Activated T-cell treated with anti-CD3 and anti-CD28 coated beads, Interleukin-2, amount 50 U/mL, for 24 hours (primary cell): ENCODE data around the gene KHDC4.

Experiments used
- DNase-seq: peaks from one replicate; pipeline ENCODE4 v3.0.0-alpha.2; 2020
- H3K27ac Mint-ChIP-seq: 2 replicates; pipeline ENCODE4 v1.8.0; 2020; ENCODE audit warnings: mild to moderate bottlenecking, mixed read lengths
- H3K27me3 Mint-ChIP-seq: 2 replicates; pipeline ENCODE4 v1.8.0; 2020; ENCODE audit warnings: mixed read lengths
- H3K36me3 Mint-ChIP-seq: 2 replicates; pipeline ENCODE4 v1.8.0; 2020; ENCODE audit warnings: low read depth, mixed read lengths
- H3K4me1 Mint-ChIP-seq: 2 replicates; pipeline ENCODE4 v1.8.0; 2020; ENCODE audit warnings: low read depth, mixed read lengths
- H3K4me3 Mint-ChIP-seq: 2 replicates; pipeline ENCODE4 v1.8.0; 2020; ENCODE audit warnings: mild to moderate bottlenecking, moderate library complexity, mixed read lengths
- H3K9me3 Mint-ChIP-seq: 2 replicates; pipeline ENCODE4 v1.8.0; 2020; ENCODE audit warnings: mixed read lengths

Gene KHDC4

DNA sequence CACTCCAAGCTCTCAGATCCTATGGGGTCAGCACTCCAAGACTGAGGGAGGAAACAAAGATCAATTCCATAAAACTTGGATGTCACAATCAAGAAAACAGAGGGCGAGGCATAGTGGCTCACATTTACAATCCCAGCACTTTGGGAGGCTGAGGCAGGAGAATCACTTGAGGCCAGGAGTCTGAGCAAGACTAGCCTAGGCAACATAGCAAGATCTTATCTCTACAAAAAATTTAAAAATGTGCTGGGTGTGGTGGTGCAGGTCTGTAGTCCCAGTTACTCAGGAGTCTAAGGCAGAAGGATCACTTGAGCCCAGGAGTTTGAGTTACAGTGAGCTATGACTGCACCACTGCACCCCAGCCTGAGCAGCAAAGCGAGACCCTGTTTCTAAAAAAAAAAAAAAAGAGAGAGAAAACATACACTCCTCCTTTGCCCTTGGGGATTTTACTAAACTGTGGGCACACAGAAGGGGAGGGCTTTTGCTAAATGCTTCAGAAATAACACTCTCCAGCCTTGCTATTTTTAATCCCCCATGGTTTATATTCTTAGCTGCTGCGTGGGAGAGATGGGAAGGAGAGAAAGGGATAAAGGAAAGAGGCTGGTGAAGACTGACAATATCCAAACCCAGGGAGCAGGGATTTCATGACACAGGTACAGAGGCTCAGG, 26.0 kb upstream of the KHDC4 start:
- no peak overlapping the region for H3K4me3 Mint-ChIP-seq
- H3K9me3 Mint-ChIP-seq = no peaks in the 10 kb centered on the region
- peaks cover 10% of the 10 kb centered on the region for H3K4me1 Mint-ChIP-seq
- no peaks in the 10 kb centered on the region for H3K27me3 Mint-ChIP-seq
- peak overlapping the region; percentile 83 for H3K27ac Mint-ChIP-seq
- no peak for DNase-seq
- peaks cover 86% of the 10 kb centered on the region for H3K36me3 Mint-ChIP-seq

- no peak for DNase-seq
- H3K27me3 Mint-ChIP-seq = no peaks in the 10 kb centered on the region
- H3K4me1 Mint-ChIP-seq = peaks cover 7% of the 10 kb centered on the region
- peaks cover 95% of the 10 kb centered on the region for H3K36me3 Mint-ChIP-seq
- no peaks in the 10 kb centered on the region for H3K9me3 Mint-ChIP-seq
- peak overlapping the region; percentile 70 for H3K27ac Mint-ChIP-seq
- no peak overlapping the region for H3K4me3 Mint-ChIP-seq
Measured at GRCh38 chr1:155957411-155957915, 23.2 kb upstream of the KHDC4 start.

DNA sequence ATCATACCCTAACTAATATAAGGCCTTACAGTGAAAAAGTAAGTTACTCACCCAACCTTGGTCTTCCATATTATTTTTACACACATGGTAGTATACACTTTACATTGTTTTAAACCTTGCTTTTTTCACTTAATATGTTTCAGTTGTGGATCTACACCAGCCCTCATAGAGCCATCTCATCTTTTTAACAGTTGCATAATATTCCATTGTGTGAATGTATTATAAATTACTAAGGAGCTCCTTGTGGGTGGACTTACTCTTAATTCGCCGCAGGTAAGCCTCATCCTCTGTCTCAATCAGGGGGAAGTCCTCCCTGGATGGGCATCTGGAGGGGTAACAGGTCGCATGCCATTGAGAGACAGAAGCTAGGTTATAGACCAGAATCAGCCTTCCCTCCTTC, 20.4 kb upstream of the KHDC4 start:
- H3K4me3 Mint-ChIP-seq = no peak overlapping the region
- H3K36me3 Mint-ChIP-seq = peaks cover 91% of the 10 kb centered on the region
- H3K27me3 Mint-ChIP-seq = no peaks in the 10 kb centered on the region
- H3K27ac Mint-ChIP-seq = peak overlapping the region; percentile 68
- H3K4me1 Mint-ChIP-seq = no peaks in the 10 kb centered on the region
- no peak for DNase-seq
- no peaks in the 10 kb centered on the region for H3K9me3 Mint-ChIP-seq

DNA sequence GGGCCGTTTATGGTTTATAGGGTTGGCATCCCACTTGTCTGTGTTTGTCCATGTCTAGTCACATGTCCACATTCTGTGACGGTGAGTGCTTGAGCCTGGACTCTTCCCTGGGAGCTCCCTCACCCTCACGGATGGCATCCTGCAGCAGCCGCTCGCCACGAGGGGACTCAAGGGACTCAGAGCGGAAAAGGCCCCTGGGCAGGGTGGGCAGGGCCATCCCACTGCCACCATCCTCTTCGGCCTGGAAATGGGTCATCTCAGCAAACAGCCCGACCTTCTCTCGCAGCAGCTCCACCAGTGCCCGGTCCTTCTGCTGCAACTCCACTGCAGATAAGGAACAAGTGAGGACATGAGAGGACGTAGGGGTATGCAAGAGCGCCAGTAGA, 18.3 kb upstream of the KHDC4 start:
- no peak for DNase-seq
- Mint-ChIP-seq H3K27ac (peak overlapping the region; percentile 80), H3K36me3 (peaks cover 90% of the 10 kb centered on the region), H3K4me3 (no peak overlapping the region), H3K27me3 (no peaks in the 10 kb centered on the region), H3K9me3 (no peaks in the 10 kb centered on the region), H3K4me1 (peaks cover 8% of the 10 kb centered on the region)

DNA sequence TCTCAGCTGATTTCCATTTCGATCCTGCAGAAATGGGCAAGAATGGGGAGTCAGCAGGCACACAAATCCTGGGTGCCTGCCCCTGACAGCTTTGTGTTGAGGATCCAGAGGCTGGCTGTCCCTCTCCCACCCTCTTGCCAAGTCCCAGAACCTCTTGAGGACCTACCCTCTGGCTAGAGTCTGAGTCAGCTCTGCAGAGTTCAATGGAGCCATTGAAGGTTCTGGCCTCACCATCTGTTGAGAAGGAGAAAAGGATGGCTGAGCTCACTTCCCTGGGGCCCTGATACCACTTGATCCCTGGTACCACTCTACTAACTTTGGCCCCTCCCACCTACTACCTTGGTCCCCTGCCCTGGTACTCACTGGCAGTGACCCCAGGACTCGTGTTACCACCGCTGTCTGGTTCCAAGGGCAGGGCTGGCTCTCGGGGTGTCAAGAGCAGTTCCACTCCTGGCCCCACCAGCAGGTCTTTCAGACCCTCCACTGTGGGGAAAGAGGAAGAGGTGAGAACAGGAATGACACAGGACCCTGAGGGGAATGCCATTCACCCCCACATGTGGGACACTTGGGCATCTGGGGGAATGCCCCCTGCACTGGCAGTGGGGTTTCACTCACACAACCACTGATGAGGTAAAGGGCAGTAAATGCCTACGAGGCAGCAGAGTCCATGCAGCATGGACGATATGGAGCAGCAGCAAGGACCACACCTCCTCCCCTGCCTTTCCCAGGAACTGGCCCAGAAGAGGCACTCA, 17.7 kb upstream of the KHDC4 start:
- Mint-ChIP-seq H3K4me1 (peaks cover 13% of the 10 kb centered on the region), H3K27me3 (no peaks in the 10 kb centered on the region), H3K4me3 (no peak overlapping the region), H3K27ac (peak overlapping the region; percentile 80), H3K9me3 (no peaks in the 10 kb centered on the region), H3K36me3 (peaks cover 90% of the 10 kb centered on the region)
- no peak for DNase-seq

GRCh38 chr1:155950829-155951228, 16.6 kb upstream of the KHDC4 start:
- Mint-ChIP-seq H3K9me3 (no peaks in the 10 kb centered on the region), H3K4me3 (no peak overlapping the region), H3K27me3 (no peaks in the 10 kb centered on the region), H3K27ac (no peak overlapping the region), H3K36me3 (peaks cover 90% of the 10 kb centered on the region), H3K4me1 (peaks cover 24% of the 10 kb centered on the region)
- DNase-seq = no peak

DNA sequence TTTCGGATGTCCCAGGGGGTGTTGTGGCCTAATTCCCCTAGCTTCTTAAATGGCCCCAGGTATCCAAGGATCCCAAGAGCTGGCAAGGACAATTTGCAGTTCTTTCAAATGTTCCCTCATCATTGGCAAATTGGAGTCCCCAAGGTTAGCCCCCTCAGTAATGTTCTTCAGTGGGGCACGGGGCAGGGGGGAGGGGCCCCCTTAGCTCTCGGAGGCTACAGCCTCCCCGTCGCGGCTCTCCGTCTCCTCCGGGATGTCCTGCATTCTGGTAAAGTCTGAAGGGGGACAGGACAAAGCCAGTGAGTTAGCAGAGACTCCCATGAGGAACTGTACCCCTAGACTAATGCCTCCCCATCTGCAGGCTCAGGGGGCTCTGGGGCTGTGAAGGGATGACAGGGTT, 13.5 kb upstream of the KHDC4 start:
- no peak for DNase-seq
- Mint-ChIP-seq H3K4me3 (no peak overlapping the region), H3K4me1 (peaks cover 46% of the 10 kb centered on the region), H3K27ac (peak overlapping the region; percentile 95), H3K27me3 (no peaks in the 10 kb centered on the region), H3K9me3 (no peaks in the 10 kb centered on the region), H3K36me3 (peaks cover 80% of the 10 kb centered on the region)

DNA sequence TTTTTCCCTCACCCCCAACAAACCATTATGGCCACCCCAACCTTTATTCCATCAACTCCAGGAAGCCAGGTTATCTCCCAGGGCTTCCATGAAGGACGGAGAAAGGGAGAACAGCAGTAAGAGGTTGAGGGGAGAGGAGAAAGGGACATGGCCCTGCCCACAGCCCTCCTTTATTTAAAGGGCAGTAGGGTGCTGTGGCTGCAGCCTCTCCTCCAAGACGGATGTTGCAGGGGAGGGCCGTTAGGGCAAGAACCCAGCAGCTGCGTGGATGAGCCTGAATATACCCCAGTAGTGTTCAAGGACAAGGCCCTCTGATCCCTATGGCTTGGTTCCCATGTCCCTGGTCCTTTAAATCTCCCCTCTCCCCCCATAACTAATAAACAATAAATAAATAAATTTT, 13.1 kb upstream of the KHDC4 start:
- Mint-ChIP-seq H3K4me1 (peaks cover 50% of the 10 kb centered on the region), H3K36me3 (peaks cover 75% of the 10 kb centered on the region)

GRCh38 chr1:155946633-155947219, 12.5 kb upstream of the KHDC4 start:
- Mint-ChIP-seq H3K36me3 (peaks cover 69% of the 10 kb centered on the region), H3K4me1 (peaks cover 55% of the 10 kb centered on the region)
- no peak for DNase-seq

More for the DNA sequence above, 13.1 kb upstream of the KHDC4 start:
- Mint-ChIP-seq H3K9me3 (no peaks in the 10 kb centered on the region), H3K27ac (peak overlapping the region; percentile 95), H3K27me3 (no peaks in the 10 kb centered on the region), H3K4me3 (peak overlapping the region; percentile 72)
- DNase-seq = no peak

DNA sequence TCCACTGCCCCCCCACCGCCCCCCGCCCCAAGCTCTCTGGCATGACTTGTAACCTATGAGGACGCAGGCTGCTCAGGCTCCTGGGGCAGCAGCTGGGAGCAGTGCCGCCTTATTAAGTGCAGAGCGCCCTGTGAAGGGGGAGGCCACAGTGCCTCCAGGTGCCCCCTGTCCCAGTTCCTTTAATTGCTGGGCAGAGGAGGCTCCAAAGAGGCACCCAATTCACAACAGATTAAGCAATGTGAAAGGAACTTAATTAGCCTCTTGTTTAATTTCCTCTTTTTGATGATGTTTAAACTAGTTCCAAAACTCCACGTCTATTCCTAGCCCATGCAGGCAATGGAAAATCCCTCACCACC, 10.2 kb upstream of the KHDC4 start:
- Mint-ChIP-seq H3K4me3 (no peak overlapping the region), H3K9me3 (no peaks in the 10 kb centered on the region), H3K27me3 (no peaks in the 10 kb centered on the region), H3K27ac (peak overlapping the region; percentile 95), H3K36me3 (peaks cover 50% of the 10 kb centered on the region), H3K4me1 (peaks cover 76% of the 10 kb centered on the region)
- DNase-seq = no peak

More at GRCh38 chr1:155946633-155947219, 12.5 kb upstream of the KHDC4 start:
- H3K9me3 Mint-ChIP-seq = no peaks in the 10 kb centered on the region
- H3K4me3 Mint-ChIP-seq = peak overlapping the region; percentile 72
- H3K27me3 Mint-ChIP-seq = no peaks in the 10 kb centered on the region
- H3K27ac Mint-ChIP-seq = peak overlapping the region; percentile 95

DNA sequence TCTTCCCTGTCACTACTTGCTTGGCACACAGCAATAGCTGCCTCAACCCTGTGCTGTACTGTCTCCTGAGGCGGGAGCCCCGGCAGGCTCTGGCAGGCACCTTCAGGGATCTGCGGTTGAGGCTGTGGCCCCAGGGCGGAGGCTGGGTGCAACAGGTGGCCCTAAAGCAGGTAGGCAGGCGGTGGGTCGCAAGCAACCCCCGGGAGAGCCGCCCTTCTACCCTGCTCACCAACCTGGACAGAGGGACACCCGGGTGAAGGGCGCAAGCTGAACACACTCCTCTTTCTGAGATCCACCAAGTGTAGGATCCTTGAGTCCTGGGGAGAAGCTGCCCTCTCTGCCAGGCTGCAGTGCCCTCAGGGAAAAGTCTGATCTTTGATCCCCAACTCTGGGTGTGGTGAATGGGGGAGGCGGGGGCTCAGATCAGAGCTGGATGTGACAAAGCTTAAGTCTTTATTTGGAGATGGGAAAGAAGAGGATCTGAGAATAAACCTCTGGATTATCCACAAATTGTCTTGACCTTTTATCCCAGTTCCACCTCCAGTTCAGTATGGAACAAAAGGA, 8.4 kb upstream of the KHDC4 start:
- H3K4me1 Mint-ChIP-seq = peaks cover 77% of the 10 kb centered on the region

GRCh38 chr1:155941845-155942531, 7.8 kb upstream of the KHDC4 start:
- H3K27ac Mint-ChIP-seq = peak overlapping the region; percentile 90
- no peaks in the 10 kb centered on the region for H3K27me3 Mint-ChIP-seq
- H3K9me3 Mint-ChIP-seq = no peaks in the 10 kb centered on the region
- no peak overlapping the region for H3K4me3 Mint-ChIP-seq
- DNase-seq = no peak
- H3K4me1 Mint-ChIP-seq = peaks cover 71% of the 10 kb centered on the region
- H3K36me3 Mint-ChIP-seq = peaks cover 28% of the 10 kb centered on the region

More for the DNA sequence above, 8.4 kb upstream of the KHDC4 start:
- no peak overlapping the region for H3K4me3 Mint-ChIP-seq
- peak overlapping the region; percentile 58 for H3K27ac Mint-ChIP-seq
- no peaks in the 10 kb centered on the region for H3K27me3 Mint-ChIP-seq
- H3K36me3 Mint-ChIP-seq = peaks cover 35% of the 10 kb centered on the region
- H3K9me3 Mint-ChIP-seq = no peaks in the 10 kb centered on the region
- DNase-seq = no peak

- no peaks in the 10 kb centered on the region for H3K9me3 Mint-ChIP-seq
- H3K27me3 Mint-ChIP-seq = no peaks in the 10 kb centered on the region
- H3K36me3 Mint-ChIP-seq = peaks cover 20% of the 10 kb centered on the region
- H3K27ac Mint-ChIP-seq = peak within 1 kb of the TSS; percentile 90
- peak; percentile 42 for DNase-seq
- no peak within 1 kb of the TSS for H3K4me3 Mint-ChIP-seq
- peaks cover 64% of the 10 kb centered on the region for H3K4me1 Mint-ChIP-seq
Measured at GRCh38 chr1:155940993-155941844, 7.0 kb upstream of the KHDC4 start, which contains the start of gene RXFP4. RXFP4 (plus strand) TSS chr1:155941638; CDS start chr1:155941710, 72 bp downstream.
